Osteoblast (primary cell): ENCODE measurements around the gene TRIM6. TPM values are rescaled to one million over a fixed set of nuclear protein-coding genes. Genes with fewer than 3 reads are reported as not detected.

Experiments used
- DNase-seq: peaks from one replicate; pipeline ENCODE4 v3.0.0; 2011; ENCODE audit warnings: low spot score, mixed read lengths; ENCODE audit not compliant: insufficient read length; ENCODE audit errors: missing footprints
- H2AFZ ChIP-seq: 2 replicates; pipeline ENCODE4 v1.6.0; 2011; ENCODE audit warnings: mild to moderate bottlenecking, low read length
- H3K27ac ChIP-seq: 2 replicates; pipeline ENCODE4 v1.5.1; 2011; ENCODE audit warnings: mild to moderate bottlenecking, low read depth, low read length, moderate library complexity
- H3K27me3 ChIP-seq: 2 replicates; pipeline ENCODE4 v1.6.0; 2012; ENCODE audit warnings: mild to moderate bottlenecking, control low read depth, inconsistent platforms, low read length, moderate library complexity; ENCODE audit not compliant: insufficient read depth
- H3K36me3 ChIP-seq: 2 replicates; pipeline ENCODE4 v1.5.1; 2011; ENCODE audit warnings: mild to moderate bottlenecking, low read length, control low read depth, moderate library complexity; ENCODE audit not compliant: insufficient read depth
- H3K4me1 ChIP-seq: 2 replicates; pipeline ENCODE4 v1.5.1; 2011; ENCODE audit warnings: mild to moderate bottlenecking, low read length, control low read depth, moderate library complexity; ENCODE audit not compliant: insufficient read depth
- H3K4me2 ChIP-seq: 2 replicates; pipeline ENCODE4 v1.6.0; 2011; ENCODE audit warnings: mild to moderate bottlenecking, low read length; ENCODE audit not compliant: insufficient read depth
- H3K4me3 ChIP-seq: fragments of 200-600 bp; sonication (generic); 3 replicates; pipeline ENCODE4 v1.5.1; 2012; ENCODE audit warnings: mild to moderate bottlenecking, low read length, inconsistent platforms; ENCODE audit not compliant: insufficient read depth
- H3K79me2 ChIP-seq: 2 replicates; pipeline ENCODE4 v1.6.0; 2012; ENCODE audit warnings: mild to moderate bottlenecking, low read length, control low read depth, inconsistent platforms; ENCODE audit not compliant: insufficient read depth
- H3K9me3 ChIP-seq: 2 replicates; pipeline ENCODE4 v1.5.1; 2011; ENCODE audit warnings: low read depth, low read length, control low read depth
- H4K20me1 ChIP-seq: 2 replicates; pipeline ENCODE4 v1.6.0; 2012; ENCODE audit warnings: mild to moderate bottlenecking, low read length, control low read depth; ENCODE audit not compliant: insufficient read depth
- total RNA-seq: library from RNA; depleted of rRNA; stranded (reverse); fragments of >200 nt; gene quantifications from 2 replicates; pipeline ENCODE4 v1.2.3, GENCODE V29; 2012
- TF ChIP-seq, protein P1 (sequence below): IDR thresholded peaks from 2 replicates; pipeline ENCODE4 v1.5.1; 2011; ENCODE audit warnings: mild to moderate bottlenecking, low read depth, low read length, moderate library complexity; ENCODE audit errors: extremely low read depth

TRIM6 gene, protein sequence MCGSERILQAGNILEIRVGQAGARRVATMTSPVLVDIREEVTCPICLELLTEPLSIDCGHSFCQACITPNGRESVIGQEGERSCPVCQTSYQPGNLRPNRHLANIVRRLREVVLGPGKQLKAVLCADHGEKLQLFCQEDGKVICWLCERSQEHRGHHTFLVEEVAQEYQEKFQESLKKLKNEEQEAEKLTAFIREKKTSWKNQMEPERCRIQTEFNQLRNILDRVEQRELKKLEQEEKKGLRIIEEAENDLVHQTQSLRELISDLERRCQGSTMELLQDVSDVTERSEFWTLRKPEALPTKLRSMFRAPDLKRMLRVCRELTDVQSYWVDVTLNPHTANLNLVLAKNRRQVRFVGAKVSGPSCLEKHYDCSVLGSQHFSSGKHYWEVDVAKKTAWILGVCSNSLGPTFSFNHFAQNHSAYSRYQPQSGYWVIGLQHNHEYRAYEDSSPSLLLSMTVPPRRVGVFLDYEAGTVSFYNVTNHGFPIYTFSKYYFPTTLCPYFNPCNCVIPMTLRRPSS
- total RNA-seq: 3.6 and 3.8 TPM in 2 replicates

DNA sequence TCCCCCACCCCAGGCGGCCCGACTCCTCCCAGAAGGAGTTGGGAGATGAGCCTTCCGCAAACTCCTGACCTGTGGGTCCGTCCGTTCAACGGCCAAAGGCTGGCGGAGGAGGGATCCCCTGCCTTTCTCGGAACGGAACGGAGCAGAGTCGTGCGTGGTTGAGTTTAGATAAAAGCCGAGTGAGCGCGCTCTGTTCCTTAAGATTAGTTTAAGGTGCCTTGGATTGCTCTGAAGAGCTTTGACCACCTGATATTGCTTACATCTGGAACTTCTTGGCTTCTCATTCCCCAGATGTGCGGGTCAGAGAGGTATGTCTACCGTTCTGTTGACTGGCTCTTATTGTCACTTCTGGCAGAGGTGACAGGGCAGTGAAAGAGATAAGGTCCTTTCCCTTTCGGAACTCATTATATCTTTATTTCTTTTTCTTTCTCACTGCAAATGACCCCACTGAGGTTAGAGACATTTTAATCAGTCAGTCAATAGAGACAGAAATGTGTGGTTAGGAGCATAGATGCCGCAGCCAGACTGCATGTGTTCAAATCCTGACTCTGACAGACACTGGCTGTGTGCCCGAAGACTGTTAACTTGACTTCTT, at the start of gene TRIM6:
TSS of gene TRIM6 (plus strand) at position 31 of the 595 bp plus-strand sequence. CDS start at position 292, 261 bp downstream.
- H3K4me1 ChIP-seq: peaks cover 16% of the 10 kb centered on the region
- DNase-seq: peak; percentile 83
- no peaks in the 10 kb centered on the region for H4K20me1 ChIP-seq
- no peaks in the 10 kb centered on the region for H3K27me3 ChIP-seq
- H3K9me3 ChIP-seq: no peaks in the 10 kb centered on the region
- H3K36me3 ChIP-seq: no peaks in the 10 kb centered on the region
- peak within 1 kb of the TSS; percentile 95 for H3K4me2 ChIP-seq
- H3K4me3 ChIP-seq: peak within 1 kb of the TSS; percentile 75
- TF ChIP-seq, protein P1, sequence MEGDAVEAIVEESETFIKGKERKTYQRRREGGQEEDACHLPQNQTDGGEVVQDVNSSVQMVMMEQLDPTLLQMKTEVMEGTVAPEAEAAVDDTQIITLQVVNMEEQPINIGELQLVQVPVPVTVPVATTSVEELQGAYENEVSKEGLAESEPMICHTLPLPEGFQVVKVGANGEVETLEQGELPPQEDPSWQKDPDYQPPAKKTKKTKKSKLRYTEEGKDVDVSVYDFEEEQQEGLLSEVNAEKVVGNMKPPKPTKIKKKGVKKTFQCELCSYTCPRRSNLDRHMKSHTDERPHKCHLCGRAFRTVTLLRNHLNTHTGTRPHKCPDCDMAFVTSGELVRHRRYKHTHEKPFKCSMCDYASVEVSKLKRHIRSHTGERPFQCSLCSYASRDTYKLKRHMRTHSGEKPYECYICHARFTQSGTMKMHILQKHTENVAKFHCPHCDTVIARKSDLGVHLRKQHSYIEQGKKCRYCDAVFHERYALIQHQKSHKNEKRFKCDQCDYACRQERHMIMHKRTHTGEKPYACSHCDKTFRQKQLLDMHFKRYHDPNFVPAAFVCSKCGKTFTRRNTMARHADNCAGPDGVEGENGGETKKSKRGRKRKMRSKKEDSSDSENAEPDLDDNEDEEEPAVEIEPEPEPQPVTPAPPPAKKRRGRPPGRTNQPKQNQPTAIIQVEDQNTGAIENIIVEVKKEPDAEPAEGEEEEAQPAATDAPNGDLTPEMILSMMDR: no peak
- H3K27ac ChIP-seq: peak within 1 kb of the TSS; percentile 66
- H2AFZ ChIP-seq: peak within 1 kb of the TSS; percentile 88
- peaks cover 7% of the 10 kb centered on the region for H3K79me2 ChIP-seq

DNA sequence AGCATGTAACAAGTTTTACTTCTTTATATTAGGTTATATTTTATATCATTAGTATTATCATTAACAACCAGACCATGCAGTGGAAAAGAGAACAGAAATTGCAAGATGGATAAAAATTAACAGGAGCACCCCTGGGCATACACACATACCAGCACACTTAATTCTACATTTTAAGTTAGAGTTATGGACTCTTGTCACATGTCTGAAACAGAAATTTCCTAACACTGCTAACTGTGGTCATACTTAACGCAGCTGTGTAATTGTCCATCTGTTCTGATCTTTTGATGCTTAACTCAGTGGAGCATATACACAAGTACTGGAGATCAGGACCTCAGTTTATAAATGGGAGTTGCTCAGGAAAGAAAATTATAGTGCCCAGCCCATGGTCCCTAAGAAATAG, 48.5 kb upstream of the TRIM6 start:
- TF ChIP-seq, protein P1: no peak

DNA sequence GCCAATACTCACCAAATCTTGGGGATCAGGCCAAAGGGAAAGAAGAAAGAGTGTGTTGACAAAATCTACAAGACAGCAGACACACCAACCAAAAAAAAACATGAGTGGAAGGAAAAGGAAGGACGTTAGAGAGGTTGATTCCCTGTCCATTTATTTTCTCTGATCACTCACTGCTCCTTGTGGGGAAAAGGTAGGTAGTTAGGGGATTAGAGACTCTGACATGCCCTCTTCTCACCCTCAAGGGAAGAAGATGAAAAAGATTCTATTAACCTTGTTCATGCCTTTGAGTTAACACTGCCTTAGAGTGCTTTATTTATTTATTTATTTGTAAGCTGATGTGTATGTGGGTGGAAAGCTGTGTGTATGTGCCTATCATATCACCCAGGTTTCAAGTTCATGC, 48.0 kb upstream of the TRIM6 start, which contains the start of gene OR52H1:
TSS of gene OR52H1 (minus strand) at position 101 of the 400 bp plus-strand sequence. CDS start 3,035 bp downstream, outside the sequence.
- H3K27ac ChIP-seq: no peak within 1 kb of the TSS
- H3K4me1 ChIP-seq: peaks cover 10% of the 10 kb centered on the region
- H4K20me1 ChIP-seq: no peaks in the 10 kb centered on the region
- no peak for DNase-seq
- H3K79me2 ChIP-seq: no peaks in the 10 kb centered on the region
- H3K27me3 ChIP-seq: no peaks in the 10 kb centered on the region
- no peak within 1 kb of the TSS for H3K4me2 ChIP-seq
- TF ChIP-seq, protein P1: no peak
- no peak within 1 kb of the TSS for H2AFZ ChIP-seq
- H3K4me3 ChIP-seq: no peak within 1 kb of the TSS
- no peaks in the 10 kb centered on the region for H3K36me3 ChIP-seq
- H3K9me3 ChIP-seq: no peaks in the 10 kb centered on the region

More for the DNA sequence above, 48.5 kb upstream of the TRIM6 start:
- Histone ChIP-seq H3K4me3 (no peak overlapping the region), H4K20me1 (no peaks in the 10 kb centered on the region), H3K36me3 (no peaks in the 10 kb centered on the region), H3K9me3 (no peaks in the 10 kb centered on the region), H3K79me2 (no peaks in the 10 kb centered on the region), H3K4me1 (peaks cover 10% of the 10 kb centered on the region), H3K27me3 (no peaks in the 10 kb centered on the region), H3K27ac (no peak overlapping the region), H2AFZ (no peak overlapping the region), H3K4me2 (no peak overlapping the region)
- no peak for DNase-seq
